ENCODE measurements around the gene ENPP7. TPM values are rescaled to one million over a fixed set of nuclear protein-coding genes. Genes with fewer than 3 reads are reported as not detected.

Gene ENPP7
- total RNA-seq, 1 donor from 2014 or later, result not detected

GRCh38 chr17:79705674-79706073 is 25.1 kb upstream of the ENPP7 start:
- TF ChIP-seq, protein P1, sequence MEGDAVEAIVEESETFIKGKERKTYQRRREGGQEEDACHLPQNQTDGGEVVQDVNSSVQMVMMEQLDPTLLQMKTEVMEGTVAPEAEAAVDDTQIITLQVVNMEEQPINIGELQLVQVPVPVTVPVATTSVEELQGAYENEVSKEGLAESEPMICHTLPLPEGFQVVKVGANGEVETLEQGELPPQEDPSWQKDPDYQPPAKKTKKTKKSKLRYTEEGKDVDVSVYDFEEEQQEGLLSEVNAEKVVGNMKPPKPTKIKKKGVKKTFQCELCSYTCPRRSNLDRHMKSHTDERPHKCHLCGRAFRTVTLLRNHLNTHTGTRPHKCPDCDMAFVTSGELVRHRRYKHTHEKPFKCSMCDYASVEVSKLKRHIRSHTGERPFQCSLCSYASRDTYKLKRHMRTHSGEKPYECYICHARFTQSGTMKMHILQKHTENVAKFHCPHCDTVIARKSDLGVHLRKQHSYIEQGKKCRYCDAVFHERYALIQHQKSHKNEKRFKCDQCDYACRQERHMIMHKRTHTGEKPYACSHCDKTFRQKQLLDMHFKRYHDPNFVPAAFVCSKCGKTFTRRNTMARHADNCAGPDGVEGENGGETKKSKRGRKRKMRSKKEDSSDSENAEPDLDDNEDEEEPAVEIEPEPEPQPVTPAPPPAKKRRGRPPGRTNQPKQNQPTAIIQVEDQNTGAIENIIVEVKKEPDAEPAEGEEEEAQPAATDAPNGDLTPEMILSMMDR (IDR thresholded peaks at IDR 0.05; ENCODE audit: insufficient read depth, low read length, severe bottlenecking), result no peak
- no peak for DNase-seq (ENCODE audit: low read depth)
- H3K4me3 ChIP-seq (ENCODE audit: low read depth, low read length), result no peak overlapping the region
- H3K27me3 ChIP-seq (ENCODE audit: control insufficient read depth, insufficient read depth, low read length), result no peaks in the 10 kb centered on the region
- FAIRE-seq, result no peak
- no peaks in the 10 kb centered on the region for H3K36me3 ChIP-seq (ENCODE audit: control insufficient read depth, insufficient read depth, low read length)

DNA sequence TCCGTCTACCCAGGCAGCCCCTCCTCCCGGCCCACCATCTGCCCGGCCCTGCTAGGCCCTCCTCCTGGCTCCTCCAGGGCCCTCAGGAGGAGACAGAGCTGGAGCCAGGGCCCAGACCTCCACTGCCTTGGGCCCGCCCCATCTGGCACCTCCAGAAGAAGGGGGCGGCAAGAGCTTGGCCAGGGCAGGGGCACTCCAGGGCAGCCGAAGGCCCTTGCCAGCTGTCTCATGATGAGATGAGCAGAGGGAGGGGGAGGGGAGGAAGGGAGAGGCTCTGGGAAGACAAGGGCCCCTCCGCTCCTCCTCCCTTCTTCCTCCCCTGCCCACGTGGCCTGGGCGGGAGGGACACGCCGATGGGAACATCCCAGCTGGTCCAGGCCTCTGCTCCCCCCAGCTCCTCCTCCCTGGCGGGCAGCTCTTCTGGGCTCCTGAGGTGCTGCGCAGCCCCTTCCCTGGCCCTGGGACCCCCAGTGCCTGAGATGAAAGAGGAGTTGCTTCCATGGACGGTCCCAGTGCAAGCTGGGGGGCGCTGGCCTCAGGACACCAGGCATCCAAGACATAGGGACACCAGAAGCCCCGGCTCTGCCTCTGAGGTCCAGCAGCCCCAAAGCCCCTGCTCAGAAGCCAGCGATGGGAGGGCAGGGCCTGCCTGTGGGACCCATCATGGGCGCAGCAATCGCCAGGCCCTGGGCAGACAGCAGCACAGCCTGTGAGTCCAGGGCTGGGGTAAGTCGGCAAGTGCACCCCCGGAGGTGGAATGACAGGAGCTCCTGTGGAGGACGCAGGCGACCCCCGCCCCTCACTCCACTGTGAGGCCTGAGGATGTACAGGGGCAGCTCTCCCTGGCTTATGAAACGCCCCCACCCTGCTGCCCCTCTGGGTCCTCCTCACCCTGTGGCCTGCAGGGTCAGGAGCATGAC is 23.6 kb upstream of the ENPP7 start:
- H3K4me3 ChIP-seq (ENCODE audit: low read depth, low read length), result no peak overlapping the region
- FAIRE-seq (no peak), DNase-seq (ENCODE audit: low read depth) (no peak)
- TF ChIP-seq, protein P1 (IDR thresholded peaks at IDR 0.05; ENCODE audit: insufficient read depth, low read length, severe bottlenecking), result no peak
- H3K27me3 ChIP-seq (ENCODE audit: control insufficient read depth, insufficient read depth, low read length), result no peaks in the 10 kb centered on the region
- H3K36me3 ChIP-seq (ENCODE audit: control insufficient read depth, insufficient read depth, low read length), result no peaks in the 10 kb centered on the region

- Histone ChIP-seq H3K27me3 (ENCODE audit: control insufficient read depth, insufficient read depth, low read length) (no peaks in the 10 kb centered on the region), H3K4me3 (ENCODE audit: low read depth, low read length) (no peak overlapping the region), H3K36me3 (ENCODE audit: control insufficient read depth, insufficient read depth, low read length) (no peaks in the 10 kb centered on the region)
- TF ChIP-seq, protein P1 (IDR thresholded peaks at IDR 0.05; ENCODE audit: insufficient read depth, low read length, severe bottlenecking), result peak; percentile 82
- peak; percentile 6 for DNase-seq (ENCODE audit: low read depth)
- FAIRE-seq, result peak; percentile 91
Observed at GRCh38 chr17:79707931-79708891, 22.5 kb upstream of the ENPP7 start.

- FAIRE-seq (no peak), DNase-seq (ENCODE audit: low read depth) (no peak)
- Histone ChIP-seq H3K4me3 (ENCODE audit: low read depth, low read length) (no peak overlapping the region), H3K27me3 (ENCODE audit: control insufficient read depth, insufficient read depth, low read length) (no peaks in the 10 kb centered on the region), H3K36me3 (ENCODE audit: control insufficient read depth, insufficient read depth, low read length) (no peaks in the 10 kb centered on the region)
- TF ChIP-seq, protein P1 (IDR thresholded peaks at IDR 0.05; ENCODE audit: insufficient read depth, low read length, severe bottlenecking), result no peak
Observed at GRCh38 chr17:79711715-79712305, 18.9 kb upstream of the ENPP7 start.

GRCh38 chr17:79713391-79713790 is 17.4 kb upstream of the ENPP7 start:
- no peak overlapping the region for H3K4me3 ChIP-seq (ENCODE audit: low read depth, low read length)
- H3K36me3 ChIP-seq (ENCODE audit: control insufficient read depth, insufficient read depth, low read length), result no peaks in the 10 kb centered on the region
- TF ChIP-seq, protein P1 (IDR thresholded peaks at IDR 0.05; ENCODE audit: insufficient read depth, low read length, severe bottlenecking), result no peak
- H3K27me3 ChIP-seq (ENCODE audit: control insufficient read depth, insufficient read depth, low read length), result no peaks in the 10 kb centered on the region
- FAIRE-seq, result no peak
- DNase-seq (ENCODE audit: low read depth), result no peak

Measured in bronchial epithelial cell (primary cell).